GM12878 (cell line): ENCODE data around the gene PRKCB. TPM values are rescaled to one million over a fixed set of nuclear protein-coding genes. Genes with fewer than 3 reads are reported as not detected.

ENCODE experiments used
- ATAC-seq: fragments of 200-7000 bp; cut with Tn5 transposase; 3 replicates; pipeline ENCODE4 v1.9.1; 2020; ENCODE audit warnings: mild to moderate bottlenecking, moderate library complexity
- BruUV-seq: library from RNA; stranded (reverse); fragments of 400-500 nt; replicated peaks from 2 replicates; lab custom pipeline; 2021; lab: Mats Ljungman, UMichigan
- CTCF ChIA-PET: fragments of 300-600 bp; sonication (Branson Sonifier 250); formaldehyde crosslinking; extraction: SDS; loops from one replicate; lab custom pipeline; 2021; ENCODE audit warnings: inconsistent platforms; lab: Yijun Ruan, JAX
- POLR2A ChIA-PET: fragments of 350-600 bp; formaldehyde crosslinking; extraction: SDS; loops from one replicate; lab custom pipeline; 2021; ENCODE audit warnings: inconsistent platforms; lab: Charles Lee
- RAD21 ChIA-PET: fragments of 300-600 bp; sonication (Branson Sonifier 250); formaldehyde crosslinking; loops from one replicate; lab custom pipeline; 2023; ENCODE audit warnings: antibody characterized with exemption; ENCODE audit not compliant: unreplicated experiment; lab: Charles Lee
- SMC1A ChIA-PET: fragments of 300-600 bp; sonication (Branson Sonifier 250); formaldehyde crosslinking; loops from one replicate; lab custom pipeline; 2023; ENCODE audit not compliant: unreplicated experiment, uncharacterized antibody; lab: Charles Lee
- DNase-seq: peaks from one replicate; pipeline ENCODE4 v3.0.0-alpha.2; 2011; ENCODE audit warnings: low read depth, low spot score
- FAIRE-seq: peaks from 3 replicates; lab custom pipeline; 2011; peaks lifted over from hg19 to GRCh38; lab: Jason Lieb, UNC
- H2AFZ ChIP-seq: 2 replicates; pipeline ENCODE4 v1.6.0; 2011; ENCODE audit warnings: low read depth, low read length, control low read depth; ENCODE audit not compliant: control insufficient read depth
- H3K27ac ChIP-seq: 2 replicates; pipeline ENCODE4 v1.5.1; 2011; ENCODE audit warnings: control low read depth; ENCODE audit not compliant: control insufficient read depth, insufficient read depth
- H3K27me3 ChIP-seq, 2 experiments: replicated peaks in 1 of 2; 2 replicates each; pipeline versions ENCODE4 v1.6.0 to v1.6.1; 2011; ENCODE audit warnings: low read length in 1 of 2; ENCODE audit not compliant: control insufficient read depth in 2 of 2, insufficient read depth in 2 of 2
- H3K36me3 ChIP-seq, 2 experiments: 2 replicates each; pipeline ENCODE4 v1.5.1; 2011; ENCODE audit warnings: low read length in 1 of 2; ENCODE audit not compliant: control insufficient read depth in 2 of 2, insufficient read depth in 2 of 2
- H3K4me1 ChIP-seq: 2 replicates; pipeline ENCODE4 v1.6.1; 2011; ENCODE audit warnings: mild to moderate bottlenecking, low read length, moderate library complexity, mixed read lengths; ENCODE audit not compliant: control insufficient read depth, insufficient read depth
- H3K4me2 ChIP-seq: 2 replicates; pipeline ENCODE4 v1.6.0; 2011; ENCODE audit warnings: control low read depth; ENCODE audit not compliant: control insufficient read depth, insufficient read depth
- H3K4me3 ChIP-seq: fragments of 200-600 bp; sonication (generic); 2 replicates; pipeline ENCODE4 v1.5.1; 2016
- H3K79me2 ChIP-seq: 2 replicates; pipeline ENCODE4 v1.6.0; 2011; ENCODE audit warnings: low read length; ENCODE audit not compliant: control insufficient read depth, insufficient read depth
- H3K9ac ChIP-seq: 2 replicates; pipeline ENCODE4 v1.8.0; 2011; ENCODE audit warnings: low read length, control low read depth, mixed read lengths; ENCODE audit not compliant: control insufficient read depth, insufficient read depth
- H3K9me3 ChIP-seq: replicated peaks from 3 replicates; pipeline ENCODE4 v1.5.1; 2011; ENCODE audit warnings: mild to moderate bottlenecking, low read length; ENCODE audit not compliant: control insufficient read depth, insufficient read depth
- H4K20me1 ChIP-seq: 2 replicates; pipeline ENCODE4 v1.6.0; 2011; ENCODE audit not compliant: control insufficient read depth, insufficient read depth
- ESRRA ChIP-seq: IDR thresholded peaks from 2 replicates; pipeline ENCODE4 v1.6.1; 2012; ENCODE audit warnings: mild to moderate bottlenecking, low read length, improper control_type of control experiment
- MTA2 ChIP-seq: fragments of 450-650 bp; IDR thresholded peaks from 2 replicates; pipeline ENCODE4 v1.6.1; 2016; ENCODE audit warnings: low read depth, mild to moderate bottlenecking, moderate library complexity
- MXI1 ChIP-seq: fragments of 150-350 bp; IDR thresholded peaks from 2 replicates; pipeline ENCODE4 v1.6.1; 2011; ENCODE audit warnings: low read depth, mild to moderate bottlenecking, inconsistent platforms, low read length, improper control_type of control experiment
- PAX5 ChIP-seq: IDR thresholded peaks from 2 replicates; pipeline ENCODE4 v1.6.1; 2011; ENCODE audit warnings: low read depth, low read length, borderline replicate concordance
- PRDM15 ChIP-seq: fragments of 450-650 bp; formaldehyde crosslinking; IDR thresholded peaks from 2 replicates; pipeline ENCODE4 v1.4.0; 2020; ENCODE audit warnings: mild to moderate bottlenecking, moderate library complexity
- RCOR1 ChIP-seq: conservative IDR thresholded peaks from 2 replicates; pipeline ENCODE4 v1.6.1; 2012; ENCODE audit warnings: low read depth, low read length, improper control_type of control experiment
- SREBF1 ChIP-seq: IDR thresholded peaks from 2 replicates; pipeline ENCODE4 v1.6.1; 2012; ENCODE audit warnings: mild to moderate bottlenecking, low read length
- SRF ChIP-seq, 2 experiments: IDR thresholded peaks; 2 replicates each; pipeline ENCODE4 v1.6.1; 2011; ENCODE audit warnings: low read depth in 2 of 2, low read length in 2 of 2, mild to moderate bottlenecking in 1 of 2, moderate library complexity in 1 of 2
- WGBS: methylation state at CpG from one replicate; pipeline ENCODE4 v1.1.6; 2016; ENCODE audit warnings: low lambda C conversion rate; ENCODE audit not compliant: insufficient replicate concordance, insufficient coverage; ENCODE audit errors: missing lambda C conversion rate; 5-methylcytosine and 5-hydroxymethylcytosine counted together
- in situ Hi-C: fragments of 300-500 bp; cut with MboI; formaldehyde crosslinking; loops from 9 replicates; pipeline ENCODE4 v1.14.3; 2018; ENCODE audit warnings: mixed read lengths
- intact Hi-C: fragments of 100-400 bp; cut with micrococcal nuclease; formaldehyde crosslinking; loops from one replicate; pipeline ENCODE4 v1.14.2; 2022; ENCODE audit not compliant: unreplicated experiment
- polyA plus RNA-seq, 11 experiments: library from polyadenylated mRNA; depleted of rRNA in 4 of 11; unstranded in 6 of 11; stranded (reverse) in 5 of 11; fragments of >200 nt; fragmentation: Nextera tagmentation in 4 of 11; fragmentation: Illumina TruSeq in 1 of 11; extraction: Ambion mirVana in 4 of 11; extraction: Trizol in 1 of 11; gene quantifications; 1 replicate in 1 of 11; 2 replicates in 10 of 11; pipeline versions ENCODE4 v1.2.1 to v1.2.3, GENCODE V29; 2011 to 2016; ENCODE audit warnings: inconsistent platforms in 2 of 11, missing spikeins in 2 of 11, low read depth in 1 of 11
- total RNA-seq, 4 experiments: library from RNA; depleted of rRNA in 3 of 4; stranded (reverse); fragments of >200 nt in 3 of 4; fragmentation: Illumina TruSeq in 1 of 4; extraction: Trizol in 1 of 4; gene quantifications; 2 replicates each; pipeline versions ENCODE4 v1.2.1 to v1.2.3, GENCODE V29; 2013 to 2021

Gene PRKCB
- total and polyA plus RNA-seq, 10 of the 15 experiments (the other 5 are each of a cell fraction or from before 2014, with no cell fraction given), result 21.4 to 158 (median 97.3) TPM

GRCh38 chr16:24132797-24133155, 297.0 kb downstream of the PRKCB start:
- intact Hi-C loops (no loop called here), in situ Hi-C loops (no loop called here)
- no TSS peak for BruUV-seq
- H3K27ac ChIP-seq, result no peak overlapping the region
- H3K9me3 ChIP-seq, result no peaks in the 10 kb centered on the region
- FAIRE-seq, result no peak
- no peaks in the 10 kb centered on the region for H3K4me1 ChIP-seq
- no peak for ATAC-seq
- peaks cover 4 to 7% of the 10 kb centered on the region in 2 experiments; a peak in 3 of 4 replicates for H3K36me3 ChIP-seq
- ChIA-PET SMC1A (interaction anchor here (1.0 kb wide), 1 partner anchor 51 kb away, joined by 3 read pairs; no protein-coding TSS in a partner anchor), CTCF (interaction anchor here (0.6 kb wide), 2 partner anchors 43 to 371 kb away, joined by 3 read pairs; no protein-coding TSS in a partner anchor), POLR2A (no interaction called here), RAD21 (no interaction called here)
- H3K4me3 ChIP-seq, result no peak overlapping the region
- no peak overlapping the region for H3K4me2 ChIP-seq
- no peak overlapping the region for H3K9ac ChIP-seq
- H4K20me1 ChIP-seq, result no peaks in the 10 kb centered on the region; the same call in 1 of the 2 replicates
- DNase-seq, result no peak
- H3K27me3 ChIP-seq, result no peaks in the 10 kb centered on the region
- no peaks in the 10 kb centered on the region for H3K79me2 ChIP-seq
- no peak for TF ChIP-seq PRDM15 (CRISPR knock-in tag)
- no peak for TF ChIP-seq ESRRA
- TF ChIP-seq MTA2, result no peak
- no peak for TF ChIP-seq PAX5
- no peak for TF ChIP-seq SRF (IDR thresholded peaks at IDR 0.05; ENCODE audit: low read depth in 2 of 2, low read length in 2 of 2)
- no peak for TF ChIP-seq SREBF1
- no peak for TF ChIP-seq RCOR1
- no peak for TF ChIP-seq MXI1
- no peak overlapping the region for H2AFZ ChIP-seq
- 94% methylated on average over 3 of the region's 3 CpGs for WGBS
